Body of pancreas (tissue), 4 donors: ENCODE results near the gene INHBC. TPM values are rescaled to one million over a fixed set of nuclear protein-coding genes. Genes with fewer than 3 reads are reported as not detected.

Experiments
- ATAC-seq: fragments of 150-250 bp; one replicate; pipeline ENCODE4 v1.9.1; 2016
- DNase-seq, 4 donors: peaks; one replicate each; pipeline ENCODE4 v3.0.0-alpha.2; 2019
- H3K27ac ChIP-seq, 4 donors: fragments of 200-600 bp; sonication (generic); 1 replicate in 3 of 4; 2 replicates in 1 of 4; pipeline versions ENCODE4 v1.5.1 to v1.6.1; 2016 to 2019; ENCODE audit warnings: mild to moderate bottlenecking in 1 of 4, mixed read lengths in 1 of 4, moderate library complexity in 1 of 4
- H3K27me3 ChIP-seq, 2 donors: fragments of 200-600 bp; sonication (generic); one replicate each; pipeline ENCODE4 v1.6.0; 2016; ENCODE audit warnings: mild to moderate bottlenecking in 1 of 2
- H3K36me3 ChIP-seq, 2 donors: fragments of 200-600 bp; sonication (generic); replicated peaks in 1 of 2; 2 replicates each; pipeline ENCODE4 v1.5.1; 2016; ENCODE audit warnings: low read depth in 2 of 2; ENCODE audit not compliant: insufficient read depth in 1 of 2
- H3K4me1 ChIP-seq: fragments of 200-600 bp; sonication (generic); one replicate; pipeline ENCODE4 v1.6.0; 2016
- H3K4me3 ChIP-seq, 2 donors: fragments of 200-600 bp; sonication (generic); 1 replicate in 1 of 2; 2 replicates in 1 of 2; pipeline ENCODE4 v1.5.1; 2016 to 2019
- H3K9me3 ChIP-seq, 3 donors: fragments of 200-600 bp; sonication (generic); 1 replicate in 2 of 3; 2 replicates in 1 of 3; pipeline ENCODE4 v1.5.1; 2016
- CTCF ChIP-seq, 7 experiments: fragments of 450-650 bp in 4 of 7; fragments of 200-600 bp in 3 of 7; sonication (generic) in 3 of 7; IDR thresholded peaks; one replicate each; pipeline ENCODE4 v1.5.1; 2016 to 2019; ENCODE audit warnings: antibody characterized with exemption in 7 of 7
- POLR2A ChIP-seq, 3 donors: fragments of 450-650 bp; IDR thresholded peaks; one replicate each; pipeline ENCODE4 v1.6.1; 2016; ENCODE audit warnings: antibody characterized with exemption in 3 of 3, mild to moderate bottlenecking in 2 of 3
- WGBS, 2 donors: methylation state at CpG; one replicate each; pipeline ENCODE4 v1.1.5; 2017; 5-methylcytosine and 5-hydroxymethylcytosine counted together
- intact Hi-C: fragments of 100-400 bp; cut with DNase I; formaldehyde crosslinking; loops from one replicate; pipeline ENCODE4 v1.15.1; 2023
- total RNA-seq, 2 donors: library from RNA; depleted of rRNA; stranded (reverse); fragments of >200 nt; gene quantifications; one replicate each; pipeline ENCODE4 v1.1.0, GENCODE V29; 2016

INHBC gene
- total RNA-seq, 2 donors from 2014 or later = not detected

- intact Hi-C loops = no loop called here
- 94% methylated on average over 7 of the region's 7 CpGs; no CpG with 5 or more reads in 1 of the 2 donors for WGBS, 2 donors
- H3K9me3 ChIP-seq = no peaks in the 10 kb centered on the region
- no peak for DNase-seq
- no peaks in the 10 kb centered on the region for H3K36me3 ChIP-seq
- peaks cover 9% of the 10 kb centered on the region for H3K4me1 ChIP-seq
- no peak overlapping the region for H3K4me3 ChIP-seq
- no peaks in the 10 kb centered on the region for H3K27me3 ChIP-seq
- TF ChIP-seq CTCF (IDR thresholded peaks at IDR 0.05) = no peak
- no peak for TF ChIP-seq POLR2A (IDR thresholded peaks at IDR 0.05)
- no peak overlapping the region for H3K27ac ChIP-seq
- ATAC-seq = no peak
Observed at GRCh38 chr12:57449375-57449774, 14.8 kb downstream of the INHBC start.

GRCh38 chr12:57450057-57450456 is 15.5 kb downstream of the INHBC start:
- no peak for DNase-seq
- Histone ChIP-seq H3K27ac (no peak overlapping the region), H3K4me1 (peaks cover 9% of the 10 kb centered on the region), H3K9me3 (no peaks in the 10 kb centered on the region), H3K36me3 (no peaks in the 10 kb centered on the region), H3K27me3 (no peaks in the 10 kb centered on the region), H3K4me3 (no peak overlapping the region)
- no peak for ATAC-seq
- intact Hi-C loops = loop anchor here (5.0 kb wide), 1 partner anchor 148 kb away; no protein-coding TSS in a partner anchor
- WGBS, 2 donors = 96 to 97% methylated on average over 3 of the region's 3 CpGs
- TF ChIP-seq POLR2A (IDR thresholded peaks at IDR 0.05) (no peak), CTCF (IDR thresholded peaks at IDR 0.05) (no peak)

DNA sequence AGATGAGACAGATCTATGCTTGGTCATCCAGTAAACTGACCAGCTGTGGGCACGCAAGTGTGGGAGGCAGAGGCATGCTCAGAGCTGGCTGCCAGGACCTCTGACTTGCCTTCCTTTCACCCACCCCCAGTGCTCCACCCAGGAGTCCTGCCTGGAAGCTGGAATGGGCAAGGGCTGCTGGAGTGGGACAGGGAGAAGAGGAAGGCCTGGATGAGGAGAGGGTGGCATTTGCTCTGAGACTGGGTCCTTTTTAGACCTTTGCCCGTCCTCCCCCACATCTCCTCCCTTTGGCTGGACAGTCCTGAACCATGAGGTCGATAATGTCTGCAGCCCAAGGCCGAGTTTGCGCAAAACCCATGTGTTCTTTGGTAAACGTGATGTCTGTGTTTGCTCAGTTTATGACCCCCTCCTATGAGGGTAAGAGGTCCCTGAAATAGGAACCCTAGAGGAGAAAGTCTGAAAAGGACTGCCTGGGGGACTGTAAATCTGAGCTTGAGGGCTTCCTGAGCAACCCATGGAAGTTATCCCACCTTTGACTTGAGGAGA is 16.7 kb downstream of the INHBC start:
- no peak overlapping the region for H3K27ac ChIP-seq
- peak; percentile 22 for ATAC-seq
- TF ChIP-seq CTCF (IDR thresholded peaks at IDR 0.05) (no peak), POLR2A (IDR thresholded peaks at IDR 0.05) (no peak)
- intact Hi-C loops = loop anchor here (5.0 kb wide), 1 partner anchor 149 kb away; no protein-coding TSS in a partner anchor
- 26 to 45% methylated on average over 5 to 6 of the region's 6 CpGs for WGBS, 2 donors
- peak in 1 of 4 donors; percentile 37 for DNase-seq
- no peaks in the 10 kb centered on the region for H3K9me3 ChIP-seq
- H3K36me3 ChIP-seq = no peaks in the 10 kb centered on the region
- H3K4me1 ChIP-seq = peaks cover 9% of the 10 kb centered on the region
- no peaks in the 10 kb centered on the region for H3K27me3 ChIP-seq
- H3K4me3 ChIP-seq = no peak overlapping the region

- no peaks in the 10 kb centered on the region for H3K36me3 ChIP-seq
- no peak for TF ChIP-seq CTCF (IDR thresholded peaks at IDR 0.05)
- TF ChIP-seq POLR2A (IDR thresholded peaks at IDR 0.05) = no peak
- DNase-seq (no peak), ATAC-seq (no peak)
- H3K4me1 ChIP-seq = peaks cover 9% of the 10 kb centered on the region
- intact Hi-C loops = loop anchor here (5.0 kb wide), 1 partner anchor 150 kb away; no protein-coding TSS in a partner anchor
- no peaks in the 10 kb centered on the region for H3K27me3 ChIP-seq
- H3K27ac ChIP-seq = no peak overlapping the region
- 25 to 43% methylated on average over 7 to 9 of the region's 9 CpGs for WGBS, 2 donors
- H3K9me3 ChIP-seq = no peaks in the 10 kb centered on the region
- H3K4me3 ChIP-seq = no peak overlapping the region
Observed at GRCh38 chr12:57452181-57452936, 17.8 kb downstream of the INHBC start.
